GM18505 (cell line): Measurements from ENCODE around the gene KRT17.

Source experiments
- ATAC-seq: cut with Tn5 transposase; IDR thresholded peaks from one replicate; pipeline ENCODE4 v1.9.1; 2021; ENCODE audit not compliant: unreplicated experiment
- POLR2A ChIP-seq: IDR thresholded peaks from 4 replicates; pipeline ENCODE4 v1.6.1; 2011; ENCODE audit warnings: borderline replicate concordance; ENCODE audit not compliant: insufficient read depth, insufficient read length; ENCODE audit errors: extremely low read depth

KRT17 gene

DNA sequence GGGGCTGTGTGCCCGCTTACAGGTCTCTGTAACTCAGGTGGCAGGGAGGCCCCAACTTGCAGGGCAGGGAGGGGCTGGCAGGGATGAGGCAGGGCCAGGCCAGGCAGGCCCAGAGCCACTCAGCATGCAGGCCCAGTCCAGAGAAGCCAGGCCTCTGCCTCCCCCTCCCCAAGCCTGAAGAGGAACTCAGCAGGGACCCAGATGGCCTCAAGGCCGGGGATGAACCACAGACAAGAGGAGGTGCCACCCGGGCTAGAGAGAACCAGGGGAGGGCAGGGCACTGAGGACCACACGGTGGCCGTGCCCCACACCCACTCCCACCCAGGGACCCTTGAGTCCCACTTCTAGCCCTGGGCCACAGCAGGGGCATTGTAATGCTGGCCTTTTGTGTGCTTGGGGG, 34.5 kb upstream of the KRT17 start:
- TF ChIP-seq POLR2A, result no peak
- no peak for ATAC-seq

DNA sequence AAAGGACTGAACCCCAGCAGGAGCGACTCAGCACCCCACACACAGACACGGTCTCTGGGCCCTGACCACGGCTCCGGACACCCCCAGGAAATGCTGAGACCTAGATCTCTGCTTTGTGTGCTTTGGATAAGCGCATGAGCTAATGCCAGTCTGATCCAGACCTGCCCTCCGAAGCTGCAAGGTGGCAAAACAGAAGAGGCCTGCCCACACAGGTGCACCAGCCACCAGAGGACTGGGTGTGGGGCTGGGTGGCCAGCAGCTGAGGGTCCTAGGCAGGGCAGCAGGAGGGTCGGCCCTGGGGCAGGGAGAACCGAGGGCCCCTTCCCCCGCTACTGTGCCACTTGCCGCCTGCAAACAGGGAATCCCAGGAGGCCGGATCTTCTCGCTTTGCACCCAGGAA, 33.6 kb upstream of the KRT17 start:
- no peak for TF ChIP-seq POLR2A
- ATAC-seq, result no peak

DNA sequence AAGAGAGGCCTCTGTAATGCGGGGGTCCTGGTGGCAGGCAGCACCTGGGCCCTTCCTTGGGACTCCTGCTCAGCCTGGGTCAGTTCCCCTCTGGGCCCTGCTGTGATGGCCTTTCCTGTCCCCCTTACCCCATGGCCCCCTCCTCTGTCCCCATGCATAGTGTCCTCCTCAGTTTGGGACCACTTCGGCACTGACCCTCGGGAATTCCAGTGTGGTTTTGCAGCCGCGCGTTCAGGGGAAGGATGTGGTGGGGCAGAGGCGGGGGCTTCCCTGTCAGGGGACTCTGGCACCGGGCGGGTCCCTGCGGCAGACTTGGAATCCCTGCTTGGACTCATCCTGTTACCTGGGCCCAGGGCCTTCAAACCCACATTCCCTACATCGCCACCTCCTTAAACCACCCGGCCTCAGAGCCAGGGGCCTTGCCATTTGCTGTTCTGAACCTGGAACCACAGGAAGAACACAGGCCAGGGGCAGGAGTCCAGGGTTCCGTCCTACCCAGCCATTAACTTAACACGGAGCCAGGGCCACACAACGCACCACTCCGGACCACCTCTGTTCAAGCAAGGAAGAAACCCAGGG, 32.9 kb upstream of the KRT17 start:
- TF ChIP-seq POLR2A, result no peak
- ATAC-seq, result no peak

DNA sequence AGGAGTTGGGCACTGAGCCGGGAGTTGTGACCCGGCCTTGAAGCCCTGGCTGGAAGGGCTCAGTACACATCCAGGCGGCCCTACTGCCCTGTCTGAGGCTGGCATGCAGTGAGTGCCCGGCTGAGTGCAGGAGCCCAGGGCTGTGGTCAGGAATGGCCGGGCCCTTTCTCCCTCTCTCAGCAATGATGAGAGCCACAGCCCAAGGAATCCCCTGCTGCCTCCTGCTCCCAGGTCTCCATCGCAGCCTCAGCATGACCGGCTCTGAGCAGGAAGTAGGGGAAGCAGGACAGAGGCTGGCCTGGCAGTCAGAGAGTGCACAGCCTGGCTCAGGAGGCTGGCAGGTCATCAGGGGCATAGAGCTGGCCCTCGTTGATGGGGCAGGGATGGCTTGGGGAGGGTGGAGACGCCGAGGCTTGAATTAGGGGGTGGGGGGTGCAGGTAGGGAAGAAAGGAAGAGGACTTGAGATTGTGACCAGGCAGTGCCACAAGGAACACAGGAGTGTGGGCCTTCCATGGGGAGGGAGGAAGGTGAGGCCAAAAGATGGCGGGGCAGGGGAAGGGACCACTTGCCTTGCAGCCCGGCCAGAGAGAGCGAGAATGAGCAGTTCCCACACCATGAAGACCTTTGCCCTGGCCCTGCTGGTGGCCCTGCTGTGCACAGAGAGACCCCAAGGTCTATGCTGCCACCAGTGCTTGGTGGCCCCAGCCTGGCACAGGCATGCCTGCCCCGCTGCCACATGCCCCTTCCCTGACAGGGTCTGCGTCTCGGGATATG, 32.1 kb upstream of the KRT17 start:
- TF ChIP-seq POLR2A, result no peak

DNA sequence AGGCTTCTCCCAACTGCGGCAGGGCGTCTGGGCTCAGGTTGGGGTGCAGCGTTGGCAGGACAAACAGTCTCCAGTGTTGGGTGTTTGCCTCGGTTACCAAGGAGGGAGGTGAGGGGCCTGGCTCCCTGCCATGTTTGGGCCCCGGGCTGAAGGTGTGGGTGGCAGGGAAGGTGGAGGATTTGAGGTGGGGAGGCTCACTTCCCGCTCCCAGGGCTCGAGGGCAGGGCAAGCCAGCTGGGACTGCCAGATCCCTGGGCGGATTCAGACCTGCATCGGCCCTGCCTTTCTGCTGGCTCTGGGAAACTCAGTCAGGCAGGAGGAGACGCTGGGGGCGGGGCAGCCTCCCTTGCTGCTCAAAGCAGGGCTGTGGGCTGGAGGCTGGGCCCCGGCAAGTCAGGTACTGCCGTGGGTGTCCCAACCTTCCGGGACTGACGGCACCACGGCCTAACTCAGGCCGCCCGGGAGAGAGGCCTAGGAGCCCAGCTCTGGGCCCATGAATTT, 31.3 kb upstream of the KRT17 start:
- no peak for ATAC-seq
- no peak for TF ChIP-seq POLR2A

More for the DNA sequence above, 32.1 kb upstream of the KRT17 start:
- no peak for ATAC-seq

DNA sequence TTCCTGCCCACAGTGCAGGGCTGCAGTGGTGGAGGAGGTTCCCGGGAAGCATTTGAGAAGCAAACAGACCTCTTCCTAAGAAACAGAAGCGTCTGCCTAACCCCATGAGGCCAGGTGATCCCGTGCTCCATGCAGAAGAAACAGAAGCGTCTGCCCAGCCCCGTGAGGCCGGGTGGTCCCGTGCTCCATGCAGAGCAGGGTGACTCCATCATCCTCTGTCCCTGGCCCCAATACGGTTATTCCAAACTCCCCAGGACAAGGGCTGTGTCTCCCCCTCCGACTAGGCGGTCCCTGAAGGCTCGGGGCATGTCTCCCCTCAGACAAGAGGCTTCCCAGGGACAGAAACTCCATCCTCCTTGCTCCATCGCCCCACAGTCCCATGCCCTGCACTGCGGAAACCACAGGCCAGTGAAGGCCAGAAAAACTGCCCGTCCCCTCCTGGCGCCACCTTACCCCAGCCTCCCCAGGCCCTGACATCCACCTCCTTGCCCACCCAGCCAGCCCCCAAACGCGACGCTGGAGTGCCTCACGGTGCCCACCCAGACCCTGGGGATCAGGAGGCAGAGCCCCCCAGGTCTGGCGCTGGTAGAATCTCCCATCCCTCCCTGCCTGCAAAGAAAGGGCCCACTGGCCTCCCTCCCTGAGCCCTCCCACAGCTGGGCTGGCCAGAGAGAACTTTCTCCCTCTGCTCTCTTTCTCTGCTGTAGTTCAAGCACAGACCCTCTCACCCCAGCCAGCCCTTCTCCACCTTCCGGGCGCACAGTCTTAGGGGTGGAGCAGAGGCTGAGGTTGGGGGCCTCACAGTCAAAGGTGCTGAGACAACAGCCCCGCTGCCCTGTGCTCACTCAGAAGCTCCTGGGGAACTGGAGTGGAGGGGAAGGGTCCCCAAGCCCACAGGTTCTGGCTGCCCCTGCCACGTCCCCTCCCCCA, 30.6 kb upstream of the KRT17 start:
- TF ChIP-seq POLR2A, result no peak

DNA sequence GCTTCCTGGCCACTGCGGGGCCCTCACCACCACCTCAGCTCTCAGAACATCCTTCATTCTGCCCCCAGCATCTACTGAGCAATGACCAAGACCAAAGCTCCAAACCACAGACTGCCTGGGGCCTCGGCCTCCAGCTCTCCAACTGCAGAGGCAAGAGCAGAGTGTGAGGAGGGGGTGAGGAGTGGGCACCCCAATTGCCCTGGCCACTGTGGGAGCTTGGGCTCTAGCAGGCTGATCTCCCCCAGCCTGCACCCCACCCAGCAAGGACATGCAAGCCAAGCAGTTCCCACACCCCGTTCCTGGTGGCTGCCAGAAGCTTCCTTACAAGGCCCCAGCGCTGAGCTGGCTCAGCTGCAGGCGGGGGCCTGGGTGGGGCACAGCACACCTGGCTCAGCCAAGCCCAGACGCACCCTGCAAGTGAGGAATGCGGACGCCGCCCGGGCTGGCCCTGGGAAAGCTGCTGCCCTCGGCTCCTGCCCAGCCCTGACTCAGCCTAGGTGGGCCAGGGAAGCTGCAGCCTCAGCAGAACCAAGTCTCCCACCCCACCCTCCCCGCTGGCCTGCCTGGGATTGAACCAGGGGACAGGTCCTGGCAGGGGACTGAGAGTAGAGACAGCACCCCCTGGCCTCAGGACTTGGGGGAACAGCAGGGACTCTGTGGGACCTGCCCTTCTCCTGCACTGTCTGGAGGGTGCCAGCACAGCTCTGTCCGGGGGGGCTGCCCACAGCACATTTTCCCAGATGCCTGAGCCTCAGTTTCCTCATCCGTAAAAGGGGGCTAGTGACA, 29.7 kb upstream of the KRT17 start:
- no peak for ATAC-seq
- no peak for TF ChIP-seq POLR2A

More for the DNA sequence above, 30.6 kb upstream of the KRT17 start:
- no peak for ATAC-seq

DNA sequence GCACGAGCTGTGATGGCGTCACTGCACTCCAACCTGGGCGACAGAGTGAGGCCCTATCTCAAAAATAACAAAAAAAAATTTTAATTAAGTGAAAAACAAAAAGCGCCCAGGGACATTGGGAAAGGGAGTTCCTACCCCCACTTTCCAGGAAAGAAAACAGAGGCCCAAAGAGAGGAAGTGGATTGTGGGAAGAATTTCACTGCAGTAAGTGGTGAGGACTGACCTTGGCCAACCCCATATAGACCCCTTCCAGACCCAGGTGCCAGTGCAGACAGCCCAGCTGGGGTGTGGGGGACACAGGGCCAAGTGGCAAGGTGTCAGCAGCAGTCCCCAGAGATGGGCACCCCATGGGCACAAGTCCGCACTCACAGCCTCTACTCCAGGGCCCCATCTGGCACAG, 29.0 kb upstream of the KRT17 start:
- no peak for ATAC-seq
- TF ChIP-seq POLR2A, result no peak

DNA sequence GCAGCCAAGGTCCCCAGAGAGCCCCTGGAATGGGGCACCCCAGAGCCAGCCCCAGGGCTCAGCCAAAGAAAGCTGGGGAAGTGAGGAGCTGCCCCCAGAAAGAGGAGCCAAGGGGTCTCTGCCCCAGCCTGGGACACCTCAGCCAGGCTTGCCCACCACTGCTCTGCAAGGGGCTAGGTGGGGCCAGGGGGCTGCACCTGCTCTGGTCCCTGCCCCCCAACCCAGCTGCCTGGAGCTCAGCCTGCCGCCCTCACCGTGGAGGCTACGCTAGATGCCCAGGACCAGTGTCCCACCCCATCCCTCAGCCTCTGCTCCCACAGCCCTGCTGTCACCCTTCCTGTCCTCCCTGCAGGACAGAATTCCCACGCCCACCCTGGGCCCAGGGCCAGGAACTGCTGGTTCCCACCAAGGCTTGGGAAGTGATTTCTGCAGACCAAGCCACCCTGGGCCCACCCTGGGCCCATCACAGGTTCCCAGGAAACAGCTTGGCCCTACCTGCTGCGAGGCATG, 28.1 kb upstream of the KRT17 start:
- TF ChIP-seq POLR2A, result no peak
- ATAC-seq, result no peak

DNA sequence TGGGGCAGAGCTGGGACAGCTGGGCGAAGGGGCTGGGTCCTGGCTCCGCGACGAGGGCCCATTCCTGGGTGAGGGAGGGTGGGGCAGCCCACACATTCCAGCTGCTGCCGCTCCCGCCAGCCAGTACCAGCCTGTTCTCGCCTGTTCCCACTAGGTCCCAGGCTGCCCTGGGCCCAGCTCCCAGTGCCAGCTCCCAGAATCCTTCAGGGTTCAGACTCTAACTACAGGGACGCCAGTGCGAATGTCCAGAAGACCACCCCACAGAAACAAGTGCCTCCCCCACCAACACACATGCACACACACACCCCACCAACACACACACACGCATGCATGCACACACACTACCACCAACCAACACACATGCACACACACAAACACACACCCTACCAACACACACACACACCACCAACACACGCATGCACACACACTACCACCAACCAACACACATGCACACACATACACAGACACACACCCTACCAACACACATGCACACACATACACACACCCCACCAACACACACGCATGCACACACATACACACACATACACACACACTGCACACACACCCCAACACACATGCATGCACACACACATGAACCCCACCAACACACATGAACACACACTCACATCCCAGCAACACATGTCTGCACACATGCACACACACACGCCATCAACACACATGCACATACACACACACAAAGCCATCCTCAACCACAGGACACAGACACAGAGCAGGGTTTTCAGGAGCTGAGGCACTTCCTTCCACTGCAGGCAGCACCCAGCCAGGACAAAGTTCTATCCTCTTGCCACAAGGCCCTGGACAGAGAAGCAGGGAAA, 27.5 kb upstream of the KRT17 start:
- TF ChIP-seq POLR2A, result no peak
- ATAC-seq, result no peak

DNA sequence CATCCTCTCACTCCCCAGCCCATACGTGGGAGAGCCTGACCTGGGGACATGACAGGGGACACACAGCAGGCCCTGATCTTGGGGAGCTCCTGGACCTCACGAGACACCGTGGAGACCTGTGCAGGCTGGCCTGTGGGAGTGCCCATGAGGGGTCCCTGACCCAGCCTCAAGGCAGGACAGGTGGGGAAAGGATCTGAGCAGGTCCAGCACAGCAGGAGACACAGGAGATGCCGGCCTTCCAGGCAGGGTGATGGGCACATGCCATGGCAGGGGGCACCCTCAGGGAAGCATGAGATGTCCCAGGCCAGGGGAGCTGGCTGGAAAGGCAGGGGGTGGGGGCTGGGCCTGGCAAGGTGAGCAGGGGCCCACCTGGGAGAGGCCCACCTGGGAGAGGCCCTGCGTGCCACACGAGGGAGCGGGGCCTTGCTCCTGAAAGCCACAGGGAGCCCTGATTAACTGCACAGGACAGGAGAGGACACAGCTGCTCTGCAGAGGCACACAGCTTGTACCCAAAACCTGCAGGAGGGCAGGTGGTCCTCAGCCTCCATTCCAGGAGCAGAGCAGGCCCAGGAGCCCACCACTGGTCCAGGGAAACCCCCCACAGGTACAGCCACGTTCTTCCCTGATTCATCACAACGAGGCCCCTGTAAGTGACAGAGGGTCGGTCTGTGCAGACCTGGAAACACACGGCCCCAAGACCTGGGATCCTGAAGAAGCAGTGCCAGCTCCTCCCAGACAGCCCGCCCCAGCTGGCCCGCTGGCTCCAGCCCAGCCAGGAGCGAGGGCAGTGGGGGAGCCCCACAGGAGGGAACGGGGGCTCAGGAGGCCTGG, 26.6 kb upstream of the KRT17 start:
- no peak for ATAC-seq
- TF ChIP-seq POLR2A, result no peak
